ENCODE results near the gene PSMD5. TPM values are rescaled to one million over a fixed set of nuclear protein-coding genes. Genes with fewer than 3 reads are reported as not detected.

The PSMD5 gene
- total RNA-seq, 6 experiments from 2014 or later = 56.9 to 63.2 (median 60.1) TPM

- Mint-ChIP-seq H3K27ac (no peak overlapping the region), H3K9me3 (no peaks in the 10 kb centered on the region), H3K36me3 (ENCODE audit: low read depth) (peaks cover 4% of the 10 kb centered on the region; the same call in 1 of the 2 replicates), H3K4me3 (no peak overlapping the region), H3K4me1 (ENCODE audit: low read depth) (peaks cover 10% of the 10 kb centered on the region), H3K27me3 (ENCODE audit: insufficient read depth) (peaks cover 2% of the 10 kb centered on the region; the same call in 1 of the 2 replicates)
- no peak for DNase-seq
- no peak for TF ChIP-seq CTCF (IDR thresholded peaks at IDR 0.05)
Observed at GRCh38 chr9:120850315-120850714, 7.6 kb upstream of the PSMD5 start.

DNA sequence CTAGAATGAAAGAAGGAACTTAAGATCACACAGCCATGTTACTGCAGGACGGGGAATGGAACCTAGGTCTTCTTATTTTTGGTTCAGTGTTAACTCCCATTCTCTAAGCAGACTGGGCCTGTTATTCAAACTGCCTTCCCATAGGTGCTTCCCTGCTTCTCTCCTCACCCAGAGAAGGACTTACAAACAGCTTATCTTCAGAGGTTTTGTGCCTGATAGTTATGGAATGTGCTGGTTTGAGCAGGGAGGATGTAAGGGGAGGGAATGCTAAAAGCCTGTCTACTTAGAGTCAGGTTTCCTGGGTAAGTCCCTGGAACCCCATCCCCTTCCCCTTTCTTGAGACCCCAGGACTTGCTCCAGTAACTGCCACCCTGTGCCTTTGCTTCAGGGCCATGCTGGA is 4.2 kb upstream of the PSMD5 start:
- Mint-ChIP-seq H3K36me3 (ENCODE audit: low read depth) (peaks cover 15% of the 10 kb centered on the region), H3K4me1 (ENCODE audit: low read depth) (peaks cover 27% of the 10 kb centered on the region), H3K27me3 (ENCODE audit: insufficient read depth) (peaks cover 2% of the 10 kb centered on the region; the same call in 1 of the 2 replicates), H3K9me3 (no peaks in the 10 kb centered on the region; the same call in 1 of the 2 replicates), H3K4me3 (no peak overlapping the region), H3K27ac (no peak overlapping the region)
- TF ChIP-seq CTCF (IDR thresholded peaks at IDR 0.05) = no peak
- DNase-seq = no peak

DNA sequence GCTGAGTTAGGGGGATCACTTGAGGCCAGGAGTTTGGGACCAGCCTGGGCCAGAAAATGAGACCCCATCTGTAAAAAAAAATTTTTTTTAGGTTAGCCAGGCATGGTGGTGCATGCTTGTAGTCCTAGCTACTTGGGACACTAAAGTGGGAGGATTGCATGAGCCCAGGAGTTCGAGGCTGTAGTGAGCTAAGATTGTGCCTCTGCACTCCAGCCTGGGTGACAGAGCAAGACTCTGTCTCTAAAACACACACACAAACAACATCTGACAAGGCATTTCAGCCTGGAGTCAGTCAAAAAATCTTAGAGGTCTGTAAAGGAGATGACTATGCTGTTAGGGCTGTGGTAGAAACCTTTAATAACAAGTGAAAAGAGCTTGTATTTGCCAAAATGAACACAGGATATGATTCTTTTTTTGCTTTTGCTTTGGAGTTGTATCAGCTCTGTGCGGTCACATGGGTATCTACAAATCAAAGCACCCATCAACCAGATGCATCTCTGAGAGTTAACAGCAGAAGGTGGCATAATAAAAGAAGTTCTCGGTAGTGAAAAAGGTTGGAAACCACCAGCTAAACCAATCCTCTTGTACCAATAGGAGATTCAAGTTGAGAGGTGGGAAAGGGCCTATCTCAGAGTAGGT is 3.6 kb upstream of the PSMD5 start:
- H3K27me3 Mint-ChIP-seq (ENCODE audit: insufficient read depth) = peaks cover 2% of the 10 kb centered on the region; the same call in 1 of the 2 replicates
- H3K9me3 Mint-ChIP-seq = no peaks in the 10 kb centered on the region; the same call in 1 of the 2 replicates
- no peak overlapping the region for H3K4me3 Mint-ChIP-seq
- no peak overlapping the region for H3K27ac Mint-ChIP-seq
- TF ChIP-seq CTCF (IDR thresholded peaks at IDR 0.05) = no peak
- peaks cover 20% of the 10 kb centered on the region for H3K36me3 Mint-ChIP-seq (ENCODE audit: low read depth)
- DNase-seq = no peak
- peaks cover 32% of the 10 kb centered on the region for H3K4me1 Mint-ChIP-seq (ENCODE audit: low read depth)

DNA sequence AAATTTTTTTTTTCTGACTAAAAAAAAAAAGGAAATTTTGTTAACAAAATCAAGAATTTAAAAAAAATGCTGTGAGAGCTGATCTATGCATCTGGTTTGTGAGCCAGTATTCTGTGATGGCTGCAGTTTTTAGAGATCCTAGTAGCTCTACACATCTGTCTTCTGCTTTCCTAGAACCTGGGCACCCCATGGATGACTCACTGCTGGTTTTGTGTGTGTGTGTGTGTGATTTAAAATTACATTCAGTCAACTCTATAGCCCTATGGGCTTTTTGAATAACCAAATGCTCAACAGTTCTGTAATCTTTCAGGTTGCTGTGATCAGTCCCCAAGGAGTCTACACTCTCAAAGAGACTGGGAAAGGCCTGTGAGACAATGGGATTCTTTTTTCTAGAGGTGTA is 2.5 kb upstream of the PSMD5 start:
- Mint-ChIP-seq H3K4me3 (no peak overlapping the region), H3K9me3 (no peaks in the 10 kb centered on the region; the same call in 1 of the 2 replicates), H3K27me3 (ENCODE audit: insufficient read depth) (no peaks in the 10 kb centered on the region; the same call in 1 of the 2 replicates), H3K27ac (no peak overlapping the region), H3K4me1 (ENCODE audit: low read depth) (peaks cover 34% of the 10 kb centered on the region), H3K36me3 (ENCODE audit: low read depth) (peaks cover 22% of the 10 kb centered on the region)
- TF ChIP-seq CTCF (IDR thresholded peaks at IDR 0.05) = no peak
- DNase-seq = no peak

DNA sequence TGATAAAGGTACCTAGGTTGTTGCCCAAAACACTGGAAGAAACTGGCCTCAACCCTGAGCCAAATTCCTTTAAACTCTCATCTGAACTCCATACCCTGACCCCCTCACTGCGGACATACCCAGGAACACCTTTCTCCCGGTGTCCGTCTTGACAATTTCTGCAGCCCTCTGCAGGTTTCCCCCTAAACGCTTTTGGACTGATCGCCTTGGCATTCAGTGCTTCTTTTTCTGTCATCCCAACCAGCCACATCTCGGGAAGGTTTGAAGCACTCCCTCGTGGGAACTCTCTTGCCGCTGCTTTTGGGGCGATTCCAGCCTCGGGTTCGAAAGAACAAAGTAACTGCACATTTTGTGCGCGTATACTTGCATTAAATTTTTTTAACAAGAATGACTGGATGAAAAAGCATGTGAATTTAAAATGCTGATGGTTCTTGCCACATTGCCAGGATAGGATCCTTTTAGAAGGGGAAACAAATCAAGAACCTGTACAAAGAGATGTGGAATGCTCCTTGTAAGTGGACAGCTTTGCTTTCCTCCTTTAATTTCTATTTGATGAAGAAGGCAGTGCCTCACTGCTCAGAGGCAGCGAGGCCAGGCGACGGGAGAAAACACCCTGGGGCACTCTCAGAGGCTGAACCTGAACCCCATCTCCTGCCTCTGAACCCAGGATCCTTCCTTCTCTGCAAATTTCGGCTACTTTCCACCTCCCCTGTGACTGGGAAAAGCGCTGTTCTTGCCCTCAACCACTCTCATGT is 615 bp downstream of the PSMD5 start:
- Mint-ChIP-seq H3K36me3 (ENCODE audit: low read depth) (peaks cover 26% of the 10 kb centered on the region), H3K9me3 (no peaks in the 10 kb centered on the region; the same call in 1 of the 2 replicates), H3K27ac (peak overlapping the region; percentile 97), H3K4me3 (peak overlapping the region; percentile 99), H3K27me3 (ENCODE audit: insufficient read depth) (no peaks in the 10 kb centered on the region; the same call in 1 of the 2 replicates), H3K4me1 (ENCODE audit: low read depth) (peaks cover 59% of the 10 kb centered on the region)
- TF ChIP-seq CTCF (IDR thresholded peaks at IDR 0.05) = no peak
- DNase-seq = no peak
